ENCODE data around the gene AKT1S1. TPM values are rescaled to one million over a fixed set of nuclear protein-coding genes. Genes with fewer than 3 reads are reported as not detected.

Gene AKT1S1
- total RNA-seq, 1 experiment from 2014 or later = 42.3 TPM

GRCh38 chr19:49869484-49870308, 7.5 kb downstream of the AKT1S1 start:
- CTCF ChIA-PET = interaction anchor here (0.6 to 1.0 kb wide), 3 partner anchors 19 to 1470 kb away, joined by 3 read pairs; no protein-coding TSS in a partner anchor
- peaks cover 30% of the 10 kb centered on the region for H3K4me1 ChIP-seq (ENCODE audit: insufficient read depth, low read length)
- H3K27ac ChIP-seq (ENCODE audit: low read length) = peak overlapping the region; percentile 23
- peak overlapping the region; percentile 85 for H3K4me2 ChIP-seq (ENCODE audit: low read length)
- peaks cover 5% of the 10 kb centered on the region for H4K20me1 ChIP-seq (ENCODE audit: low read length)
- no peaks in the 10 kb centered on the region for H3F3A ChIP-seq (ENCODE audit: low read length, unreplicated experiment)
- TF ChIP-seq EZH2phosphoT487 (IDR thresholded peaks at IDR 0.05; ENCODE audit: borderline replicate concordance, low read length) = no peak
- TF ChIP-seq EZH2 (IDR thresholded peaks at IDR 0.05; ENCODE audit: low read length, unreplicated experiment) = no peak
- TF ChIP-seq CTCF (conservative IDR thresholded peaks at IDR 0.05; ENCODE audit: low read depth, low read length) = no peak
- H3K9me2 ChIP-seq (replicated peaks; ENCODE audit: low read length) = no peaks in the 10 kb centered on the region
- H3K27me3 ChIP-seq (ENCODE audit: low read length) = no peaks in the 10 kb centered on the region
- DNase-seq = peak; percentile 100
- H3K9me3 ChIP-seq (ENCODE audit: low read length) = no peaks in the 10 kb centered on the region
- intact Hi-C loops (cut with micrococcal nuclease) = loop anchor here (1.0 to 5.0 kb wide), 3 partner anchors 8 to 459 kb away; partner anchors contain the start of genes AKT1S1, KCNC3, MED25 and TBC1D17
- POLR2A ChIA-PET (ENCODE audit: unreplicated experiment) = interaction anchor here (0.5 to 1.1 kb wide), 6 partner anchors 20 to 917 kb away, joined by 3 to 9 read pairs (median 4); no protein-coding TSS in a partner anchor
- peak overlapping the region; percentile 66 for H2AFZ ChIP-seq (ENCODE audit: low read length)
- ATAC-seq = peak; percentile 72
- peaks cover 10% of the 10 kb centered on the region; the same call in 1 of the 2 replicates for H3K36me3 ChIP-seq (ENCODE audit: low read depth, low read length)
- peak overlapping the region; percentile 68 for H3K4me3 ChIP-seq (ENCODE audit: low read length)
- peaks cover 35% of the 10 kb centered on the region for H3K79me2 ChIP-seq (ENCODE audit: low read length)
- peak overlapping the region; percentile 71 for H3K9ac ChIP-seq (ENCODE audit: low read length)
- BruUV-seq (replicated peaks) = TSS peak; percentile 5

DNA sequence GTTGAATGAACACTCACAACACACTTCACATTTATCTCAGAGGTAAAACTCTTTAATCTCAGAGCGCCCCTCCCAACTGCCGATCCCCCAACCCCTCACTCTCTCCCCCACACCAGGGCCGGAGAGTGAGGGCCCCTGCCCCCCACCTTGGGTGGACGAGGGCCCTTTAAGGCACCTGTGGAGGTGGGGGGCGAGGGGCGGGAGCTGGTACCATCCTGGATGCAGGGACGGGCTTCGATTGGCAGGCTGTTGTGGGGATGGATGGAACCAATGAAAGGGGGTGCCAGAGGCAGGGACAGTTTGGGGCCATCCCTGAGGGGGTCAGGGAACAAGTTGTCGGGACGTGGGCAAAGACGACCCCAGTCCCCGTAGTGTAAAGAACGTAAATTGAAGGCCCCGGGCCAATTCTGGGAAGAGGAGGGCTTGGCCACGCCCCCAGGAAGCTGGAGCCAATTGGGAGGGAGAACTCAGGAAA, 8.1 kb downstream of the AKT1S1 start:
- peaks cover 28% of the 10 kb centered on the region for H3K4me1 ChIP-seq (ENCODE audit: insufficient read depth, low read length)
- ChIA-PET POLR2A (ENCODE audit: unreplicated experiment) (interaction anchor here (0.5 to 1.1 kb wide), 5 partner anchors 19 to 916 kb away, joined by 3 to 9 read pairs (median 4); no protein-coding TSS in a partner anchor), CTCF (interaction anchor here (0.7 to 1.0 kb wide), 2 partner anchors 83 to 1470 kb away, joined by 3 read pairs; no protein-coding TSS in a partner anchor)
- no peaks in the 10 kb centered on the region for H3K27me3 ChIP-seq (ENCODE audit: low read length)
- BruUV-seq (replicated peaks) = no TSS peak
- H3K9me3 ChIP-seq (ENCODE audit: low read length) = no peaks in the 10 kb centered on the region
- H3F3A ChIP-seq (ENCODE audit: low read length, unreplicated experiment) = no peaks in the 10 kb centered on the region
- peak overlapping the region; percentile 59 for H3K4me3 ChIP-seq (ENCODE audit: low read length)
- no peak overlapping the region for H3K9ac ChIP-seq (ENCODE audit: low read length)
- peak overlapping the region; percentile 81 for H3K4me2 ChIP-seq (ENCODE audit: low read length)
- peaks cover 35% of the 10 kb centered on the region for H3K79me2 ChIP-seq (ENCODE audit: low read length)
- H4K20me1 ChIP-seq (ENCODE audit: low read length) = peaks cover 10% of the 10 kb centered on the region
- TF ChIP-seq EZH2 (IDR thresholded peaks at IDR 0.05; ENCODE audit: low read length, unreplicated experiment) (no peak), EZH2phosphoT487 (IDR thresholded peaks at IDR 0.05; ENCODE audit: borderline replicate concordance, low read length) (no peak), CTCF (conservative IDR thresholded peaks at IDR 0.05; ENCODE audit: low read depth, low read length) (no peak)
- H3K9me2 ChIP-seq (replicated peaks; ENCODE audit: low read length) = no peaks in the 10 kb centered on the region
- peak; percentile 11 for ATAC-seq
- no peak overlapping the region for H3K27ac ChIP-seq (ENCODE audit: low read length)
- peak overlapping the region; percentile 66 for H2AFZ ChIP-seq (ENCODE audit: low read length)
- no peak for DNase-seq
- intact Hi-C loops (cut with micrococcal nuclease) = loop anchor here (1.0 to 5.0 kb wide), 3 partner anchors 8 to 460 kb away; partner anchors contain the start of genes AKT1S1, KCNC3, MED25 and TBC1D17
- peaks cover 17% of the 10 kb centered on the region; the same call in 1 of the 2 replicates for H3K36me3 ChIP-seq (ENCODE audit: low read depth, low read length)

Data from PC-3 (cell line).